GM12874 (cell line): Measurements from ENCODE around the gene CDON.

Source experiments
- TF ChIP-seq, protein P1 (sequence below): IDR thresholded peaks from 2 replicates; pipeline ENCODE4 v1.5.1; 2011; ENCODE audit warnings: low read depth, mild to moderate bottlenecking, control low read depth, low read length, moderate library complexity; ENCODE audit not compliant: insufficient read depth

CDON gene

DNA sequence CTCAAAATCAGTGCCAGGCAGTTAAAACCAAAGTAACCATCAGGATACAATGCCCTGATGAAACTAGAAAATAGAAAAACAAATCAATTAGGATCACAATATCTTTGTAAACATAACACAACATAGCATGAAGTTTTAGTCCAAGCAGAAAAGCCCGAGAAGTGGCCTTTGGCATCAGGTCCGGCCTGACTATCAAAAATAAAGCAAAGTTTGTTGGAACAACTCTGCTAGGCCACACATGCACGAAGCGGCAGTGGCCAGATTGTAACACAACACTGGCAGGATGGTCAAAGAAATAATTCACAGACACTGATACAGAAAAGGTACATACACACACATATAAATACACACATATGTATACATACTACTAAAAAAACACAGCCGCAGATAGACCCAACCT, 26.9 kb downstream of the CDON start:
- TF ChIP-seq, protein P1, sequence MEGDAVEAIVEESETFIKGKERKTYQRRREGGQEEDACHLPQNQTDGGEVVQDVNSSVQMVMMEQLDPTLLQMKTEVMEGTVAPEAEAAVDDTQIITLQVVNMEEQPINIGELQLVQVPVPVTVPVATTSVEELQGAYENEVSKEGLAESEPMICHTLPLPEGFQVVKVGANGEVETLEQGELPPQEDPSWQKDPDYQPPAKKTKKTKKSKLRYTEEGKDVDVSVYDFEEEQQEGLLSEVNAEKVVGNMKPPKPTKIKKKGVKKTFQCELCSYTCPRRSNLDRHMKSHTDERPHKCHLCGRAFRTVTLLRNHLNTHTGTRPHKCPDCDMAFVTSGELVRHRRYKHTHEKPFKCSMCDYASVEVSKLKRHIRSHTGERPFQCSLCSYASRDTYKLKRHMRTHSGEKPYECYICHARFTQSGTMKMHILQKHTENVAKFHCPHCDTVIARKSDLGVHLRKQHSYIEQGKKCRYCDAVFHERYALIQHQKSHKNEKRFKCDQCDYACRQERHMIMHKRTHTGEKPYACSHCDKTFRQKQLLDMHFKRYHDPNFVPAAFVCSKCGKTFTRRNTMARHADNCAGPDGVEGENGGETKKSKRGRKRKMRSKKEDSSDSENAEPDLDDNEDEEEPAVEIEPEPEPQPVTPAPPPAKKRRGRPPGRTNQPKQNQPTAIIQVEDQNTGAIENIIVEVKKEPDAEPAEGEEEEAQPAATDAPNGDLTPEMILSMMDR, result no peak

DNA sequence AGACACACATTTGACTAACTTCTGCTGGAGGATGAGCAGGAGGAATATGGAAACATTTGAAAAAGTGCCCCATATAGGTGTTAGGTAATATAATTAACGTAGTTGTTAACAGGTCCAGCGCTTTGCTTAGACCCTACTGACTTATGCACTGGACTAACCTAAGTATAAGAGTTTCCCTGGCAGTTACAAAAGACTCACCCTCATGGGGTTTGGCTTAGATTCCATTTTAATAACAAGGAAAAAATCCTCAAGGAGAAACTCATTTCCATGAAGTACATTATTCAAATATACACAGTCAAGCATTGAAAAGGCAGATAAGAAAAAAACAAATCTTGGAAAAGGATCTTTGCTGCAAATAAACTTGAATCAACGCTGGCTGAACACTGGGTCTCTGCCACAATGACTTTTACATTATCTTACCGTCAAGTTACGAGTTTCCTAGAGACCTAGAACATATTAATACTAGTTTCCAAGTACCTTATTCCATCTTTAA, 27.7 kb downstream of the CDON start:
- TF ChIP-seq, protein P1, result no peak

DNA sequence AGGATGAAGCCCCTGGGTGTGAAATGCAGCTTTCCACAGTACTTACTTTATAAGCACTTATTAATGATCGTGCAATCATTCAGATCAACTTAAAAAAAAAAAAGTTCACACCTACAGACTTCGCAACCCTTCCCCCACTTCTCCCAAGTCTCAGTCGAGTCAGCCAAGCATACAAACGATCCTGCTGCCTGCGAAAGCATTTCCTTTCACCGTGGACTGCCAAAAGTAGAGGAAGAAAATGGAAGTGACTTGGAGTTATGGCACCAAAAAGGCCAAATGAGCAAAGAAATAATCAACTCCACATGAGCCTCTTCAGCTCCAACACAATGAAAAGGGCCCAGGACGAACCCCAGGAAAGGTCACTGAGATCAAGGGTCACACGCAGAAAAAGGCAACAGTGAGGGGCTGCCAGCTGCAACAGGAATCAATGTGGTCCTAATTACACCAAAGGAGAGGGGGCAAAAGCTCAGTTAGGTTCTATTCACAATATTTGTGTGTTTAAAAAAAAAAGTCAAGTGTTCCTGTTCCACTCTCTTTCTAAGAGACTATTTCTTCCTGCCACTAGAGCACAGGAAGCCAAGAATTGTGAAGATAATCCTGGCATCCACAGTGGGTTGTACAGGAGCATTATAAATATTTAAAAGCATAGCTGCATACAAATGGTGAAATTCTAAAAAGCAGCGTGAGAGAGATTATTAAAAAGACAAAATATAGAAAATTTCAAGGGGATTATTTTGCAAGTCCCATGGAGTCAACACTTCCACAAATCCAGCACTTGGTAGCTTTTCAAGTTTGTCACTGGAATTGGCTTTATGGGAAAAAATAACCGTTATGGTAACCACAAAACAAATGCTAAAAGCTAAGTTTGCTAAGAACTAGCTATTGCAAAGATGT, 28.4 kb downstream of the CDON start:
- TF ChIP-seq, protein P1, result no peak

GRCh38 chr11:126032375-126032774, 30.3 kb downstream of the CDON start:
- TF ChIP-seq, protein P1, result no peak

- TF ChIP-seq, protein P1, result no peak
Measured at GRCh38 chr11:126029805-126030204, 32.9 kb downstream of the CDON start.

DNA sequence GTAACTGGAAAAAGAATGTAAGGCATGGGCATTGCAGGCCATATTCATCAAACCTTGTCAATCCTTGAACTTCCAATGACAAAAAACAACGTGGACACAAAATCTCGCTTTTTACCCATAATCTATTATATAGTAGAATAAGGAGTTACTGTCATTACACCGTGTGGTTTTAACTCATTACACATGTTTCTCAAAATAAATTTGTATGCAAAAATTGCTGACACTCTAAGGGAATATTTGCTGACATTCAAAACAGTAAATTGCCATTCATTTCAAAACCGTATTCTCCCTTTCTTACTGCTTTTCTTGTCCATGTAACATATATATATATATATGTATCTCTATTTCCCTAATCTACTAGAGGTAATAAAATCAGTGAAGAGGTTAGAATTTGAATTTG, 33.4 kb downstream of the CDON start:
- TF ChIP-seq, protein P1, result no peak

DNA sequence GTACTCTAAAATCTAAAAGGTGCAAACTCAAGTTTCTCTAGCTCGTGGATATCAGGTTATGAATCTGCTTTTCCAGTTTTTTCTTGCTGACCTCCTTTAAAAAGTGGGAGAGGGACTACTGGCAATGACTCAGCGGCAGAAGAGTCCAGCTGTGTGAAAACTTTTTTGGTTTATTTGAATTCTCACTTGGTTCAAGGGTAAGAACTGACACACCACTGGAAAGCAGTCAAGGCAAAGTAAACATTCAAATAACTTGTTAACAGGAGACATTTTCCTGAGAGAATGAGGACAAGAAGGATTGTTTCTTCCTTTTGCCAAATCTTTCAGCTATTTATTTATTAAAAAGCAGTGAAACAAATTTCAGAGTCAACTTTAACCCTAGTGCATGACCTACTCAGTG, 36.1 kb downstream of the CDON start:
- TF ChIP-seq, protein P1, result no peak
